HG02970 (cell line): ENCODE results near the gene PUS1.

ENCODE experiments used
- ATAC-seq: cut with Tn5 transposase; IDR thresholded peaks from one replicate; pipeline ENCODE4 v1.9.1; 2021; ENCODE audit warnings: mild to moderate bottlenecking, moderate library complexity, moderate number of reproducible peaks; ENCODE audit not compliant: unreplicated experiment, low FRiP score

Gene PUS1

DNA sequence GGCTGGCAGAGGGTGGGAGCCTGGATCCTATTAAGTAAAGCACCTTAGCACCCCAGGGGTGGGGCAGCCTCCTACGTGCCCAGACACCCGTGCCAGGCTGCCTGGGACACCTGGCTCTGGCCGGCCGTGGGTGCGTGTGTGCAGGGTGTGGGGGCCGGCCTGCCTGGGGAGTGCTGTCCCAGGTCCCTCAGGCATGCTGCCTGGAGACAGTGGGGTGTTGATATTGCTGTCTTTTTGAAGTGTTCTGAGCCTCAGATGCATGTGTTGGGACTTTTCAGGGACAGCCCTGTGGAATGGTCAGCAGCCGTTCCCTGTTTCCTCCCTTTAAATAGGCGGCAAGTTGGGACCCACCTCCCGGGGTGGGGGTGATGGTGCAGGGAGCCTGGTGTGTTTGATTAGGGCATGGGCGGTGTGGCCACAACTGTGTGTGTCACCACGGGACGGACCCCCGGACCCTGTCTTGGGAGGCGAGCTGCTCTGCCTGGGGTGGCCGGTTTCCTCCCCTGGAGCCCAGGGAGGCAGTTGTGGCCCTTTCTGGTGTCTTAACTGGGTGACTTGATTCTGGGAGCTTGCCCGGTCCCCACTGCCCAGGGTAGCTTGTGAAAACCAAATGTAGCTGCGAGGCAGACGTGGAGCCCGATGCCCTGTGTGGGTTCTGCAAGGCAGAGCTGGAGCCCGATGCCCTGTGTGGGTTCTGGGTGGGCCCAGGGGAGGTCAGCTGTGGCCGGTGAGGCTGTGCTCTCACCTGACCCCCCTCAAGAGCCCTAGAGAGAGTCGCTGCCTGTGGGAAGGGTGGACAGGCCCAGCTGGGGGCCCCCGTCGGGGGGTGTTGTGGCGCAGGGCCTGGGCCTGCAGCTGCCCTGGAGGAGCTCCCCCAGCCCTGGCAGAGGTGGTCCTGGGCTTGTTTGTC, 26.5 kb upstream of the PUS1 start:
- no peak for ATAC-seq

GRCh38 chr12:131903270-131904255, 25.5 kb upstream of the PUS1 start:
- ATAC-seq = no peak

GRCh38 chr12:131904346-131904745, 24.7 kb upstream of the PUS1 start:
- no peak for ATAC-seq

- no peak for ATAC-seq
Observed at GRCh38 chr12:131905081-131905629, 23.9 kb upstream of the PUS1 start.

GRCh38 chr12:131905630-131906091, 23.4 kb upstream of the PUS1 start:
- ATAC-seq = no peak

DNA sequence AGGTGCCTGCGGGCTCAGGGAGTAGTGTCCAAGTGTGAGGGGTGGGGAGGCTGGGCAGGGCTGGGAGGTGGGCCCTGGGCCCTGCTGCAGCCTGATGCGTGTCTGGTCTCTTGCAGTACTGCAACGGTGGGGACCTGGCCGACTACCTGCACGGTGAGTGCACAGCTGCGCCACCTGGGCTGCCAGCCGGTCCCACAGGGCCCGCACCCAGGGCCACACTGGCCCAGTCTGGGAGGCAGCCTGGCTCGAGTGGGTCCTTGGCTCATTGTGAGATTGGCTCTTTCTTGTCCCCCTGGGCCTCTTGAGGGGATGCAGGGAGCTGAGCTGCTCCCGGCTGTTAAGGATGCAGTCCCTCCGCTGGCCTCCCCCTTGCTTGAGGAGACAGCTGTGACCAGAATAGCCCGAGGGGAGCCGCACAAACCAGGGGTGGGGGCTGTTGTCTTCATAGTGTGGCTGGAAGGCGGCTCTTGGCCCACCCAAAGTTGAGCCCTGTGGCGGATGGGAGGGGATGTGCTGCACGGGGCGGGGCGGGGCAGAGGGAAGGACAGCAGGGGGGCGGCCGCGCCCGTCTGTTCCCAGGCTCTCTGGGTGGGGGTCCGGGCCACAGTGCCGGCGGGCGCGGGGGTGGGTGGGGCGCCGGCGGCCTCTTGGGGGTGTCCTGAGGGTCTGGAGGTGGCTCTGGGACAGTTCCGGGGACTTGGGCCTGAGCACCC, 21.5 kb upstream of the PUS1 start:
- no peak for ATAC-seq

GRCh38 chr12:131908092-131909080, 20.7 kb upstream of the PUS1 start:
- ATAC-seq = no peak

- ATAC-seq = no peak
Observed at GRCh38 chr12:131909081-131909751, 19.9 kb upstream of the PUS1 start.

- no peak for ATAC-seq
Observed at GRCh38 chr12:131909752-131910219, 19.3 kb upstream of the PUS1 start.

DNA sequence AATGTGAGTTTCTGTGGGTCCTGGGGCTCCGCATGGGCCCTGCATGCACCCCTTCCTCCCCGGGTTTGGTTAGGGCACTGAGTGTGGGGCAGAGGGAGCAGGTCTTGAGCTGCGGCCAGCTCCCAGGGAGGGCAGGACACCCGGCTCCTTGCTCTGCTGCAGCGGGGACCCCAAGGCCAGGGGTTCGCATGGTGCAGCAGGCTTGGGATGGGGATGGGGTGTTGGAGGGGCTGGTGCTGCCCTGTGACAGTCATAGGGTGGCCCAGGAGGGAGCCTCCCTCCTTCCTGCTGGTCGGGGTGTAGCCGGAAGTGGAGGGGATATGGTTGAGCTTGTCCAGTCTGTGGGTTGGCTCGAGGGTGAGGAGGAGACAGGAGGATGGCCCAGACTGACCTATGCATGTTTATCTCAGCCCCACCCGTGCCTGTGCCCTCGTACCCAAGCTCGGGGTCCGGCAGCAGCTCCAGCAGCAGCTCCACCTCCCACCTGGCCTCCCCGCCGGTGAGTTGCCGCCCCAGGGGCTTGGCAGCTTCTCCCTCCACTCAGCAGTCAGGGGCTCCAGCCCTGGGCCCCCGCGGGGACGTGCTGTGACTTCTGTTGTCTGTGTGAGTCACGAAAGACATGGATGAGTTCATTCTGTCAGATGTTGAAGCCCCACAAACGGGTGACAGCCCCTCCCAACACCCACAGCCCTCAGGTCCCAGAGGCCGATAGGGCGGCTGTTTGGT, 18.6 kb upstream of the PUS1 start:
- ATAC-seq = no peak

DNA sequence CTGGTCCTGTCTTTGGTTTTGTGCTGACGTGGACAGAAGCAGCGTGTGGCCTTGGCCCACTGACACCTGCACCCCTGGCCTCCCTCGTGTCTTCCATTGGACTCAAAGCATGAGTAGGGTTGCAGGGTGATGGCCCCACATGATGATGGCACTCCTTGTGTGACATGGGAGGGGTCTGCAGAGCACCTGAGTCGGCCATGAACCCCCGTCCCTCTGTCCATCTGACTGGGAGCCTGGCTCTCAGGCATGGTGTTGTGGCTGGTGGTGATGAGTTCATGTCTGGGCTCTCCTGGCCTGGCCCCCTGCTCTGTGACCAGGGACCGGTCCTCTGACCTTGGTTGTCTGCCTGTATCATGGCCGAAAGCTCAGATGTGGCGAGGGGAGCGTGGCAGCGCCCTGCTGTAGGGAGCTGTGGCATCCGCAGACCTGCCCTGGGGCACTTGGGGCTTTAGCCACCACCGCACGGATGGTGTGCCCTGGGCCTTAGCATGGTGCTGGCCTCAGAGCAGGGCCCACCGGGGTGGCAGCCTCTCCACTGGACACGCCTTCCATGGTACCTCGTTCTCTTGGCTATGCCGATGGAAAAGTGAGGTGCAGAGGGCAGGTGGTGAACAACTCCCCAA, 17.9 kb upstream of the PUS1 start:
- ATAC-seq = no peak

- ATAC-seq = no peak
Observed at GRCh38 chr12:131911851-131912477, 17.1 kb upstream of the PUS1 start.

DNA sequence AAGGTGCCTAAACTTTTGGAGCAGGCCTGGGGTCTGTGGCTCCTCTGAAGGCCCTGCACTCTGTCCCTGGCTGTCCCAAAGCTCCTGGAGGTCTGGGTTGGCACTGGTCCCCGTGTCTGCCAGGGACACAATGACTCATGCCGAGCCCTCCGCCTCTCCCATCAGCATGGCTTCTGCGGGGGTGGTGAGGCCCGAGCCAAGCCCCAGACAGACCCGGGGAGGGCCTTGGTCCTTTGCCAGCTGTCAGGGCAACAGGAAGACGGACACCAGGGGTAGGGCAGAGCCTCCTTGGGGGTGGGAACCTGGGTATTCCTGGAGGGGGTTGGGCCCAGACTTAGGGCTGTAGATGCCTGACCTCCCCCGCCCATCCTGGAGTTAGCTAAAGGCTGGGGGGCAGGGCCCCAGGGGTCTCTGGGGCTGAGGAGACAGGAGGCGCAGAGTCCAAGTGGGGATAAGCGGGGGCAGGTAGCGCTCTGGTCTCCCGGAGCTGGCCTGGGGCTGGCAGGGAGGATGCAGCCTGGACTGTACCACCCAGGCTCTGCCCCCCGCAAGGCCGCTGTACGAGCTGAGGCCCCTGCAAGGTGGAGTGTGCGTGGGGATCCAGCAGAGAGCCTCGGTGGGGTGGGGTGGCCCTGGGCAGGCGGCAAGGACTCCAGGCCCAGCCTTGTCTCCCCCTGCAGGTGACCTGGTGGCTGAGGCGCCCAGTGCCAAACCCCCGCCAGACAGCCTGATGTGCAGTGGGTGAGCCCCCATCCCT, 16.4 kb upstream of the PUS1 start:
- ATAC-seq = no peak

GRCh38 chr12:131913666-131914065, 15.4 kb upstream of the PUS1 start:
- ATAC-seq = no peak

GRCh38 chr12:131914179-131914702, 14.8 kb upstream of the PUS1 start:
- no peak for ATAC-seq
